IPS-15b (cell line): Measurements from ENCODE around the gene SMAD6.

ENCODE experiments used
- H3K27me3 ChIP-seq: one replicate; pipeline ENCODE4 v1.6.1; 2013; ENCODE audit warnings: low read length; ENCODE audit not compliant: control insufficient read depth, insufficient read depth
- H3K36me3 ChIP-seq: one replicate; pipeline ENCODE4 v1.6.1; 2013; ENCODE audit warnings: low read length; ENCODE audit not compliant: control insufficient read depth, insufficient read depth
- H3K4me1 ChIP-seq: one replicate; pipeline ENCODE4 v1.6.1; 2013; ENCODE audit warnings: mild to moderate bottlenecking, low read length; ENCODE audit not compliant: control insufficient read depth, insufficient read depth
- H3K4me3 ChIP-seq: one replicate; pipeline ENCODE4 v1.5.1; 2013; ENCODE audit warnings: low read depth, low read length
- H3K9ac ChIP-seq: one replicate; pipeline ENCODE4 v1.6.1; 2013; ENCODE audit warnings: low read depth, mild to moderate bottlenecking, low read length
- H3K9me3 ChIP-seq: one replicate; pipeline ENCODE4 v1.6.1; 2013; ENCODE audit warnings: mild to moderate bottlenecking, low read length; ENCODE audit not compliant: control insufficient read depth, insufficient read depth

Gene SMAD6

DNA sequence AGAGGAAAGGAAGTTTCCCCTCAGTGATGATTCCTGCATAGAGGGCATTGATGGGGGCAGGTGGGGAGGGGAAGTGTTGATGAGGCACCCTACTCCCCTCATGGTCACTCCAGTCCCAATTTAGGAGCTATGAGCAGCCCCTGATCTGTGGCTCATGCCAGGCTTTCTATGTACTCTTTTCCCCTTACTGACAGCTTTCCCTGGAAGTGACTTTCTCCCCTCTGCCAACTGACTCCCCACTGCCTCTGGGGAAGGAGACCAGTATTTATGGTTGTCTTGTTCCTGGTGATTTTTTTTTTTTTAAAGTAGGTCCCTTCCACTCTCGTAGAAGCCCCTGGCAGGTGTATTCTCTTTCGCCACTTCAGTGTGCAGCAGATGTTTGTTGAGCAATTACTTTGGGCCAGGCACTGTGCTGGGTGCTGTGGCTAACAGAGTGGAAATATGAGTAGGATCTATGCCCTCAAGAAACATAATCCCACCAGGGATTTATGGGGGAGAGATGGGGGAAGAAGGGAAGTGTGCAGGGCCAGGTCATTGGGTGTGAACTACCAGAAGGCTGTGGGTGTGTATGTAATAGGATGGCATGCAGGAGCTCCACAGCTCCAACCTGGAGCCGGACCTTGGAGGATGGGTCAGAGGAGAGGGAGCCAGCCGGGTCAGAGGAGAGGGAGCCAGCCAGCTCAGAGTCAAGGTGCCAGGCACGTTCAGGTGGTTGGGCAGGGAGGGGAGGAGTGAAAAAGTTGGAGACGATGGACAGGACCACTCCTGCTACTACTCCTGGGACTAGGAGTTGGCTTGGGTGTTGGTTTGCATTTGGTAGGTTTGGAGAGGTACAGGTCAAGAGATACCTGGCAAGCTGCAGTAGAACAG lies 3.5 kb downstream of the SMAD6 start:
- H3K4me1 ChIP-seq = peaks cover 9% of the 10 kb centered on the region
- no peaks in the 10 kb centered on the region for H3K9me3 ChIP-seq
- no peaks in the 10 kb centered on the region for H3K36me3 ChIP-seq
- no peak overlapping the region for H3K9ac ChIP-seq
- peaks cover 19% of the 10 kb centered on the region for H3K27me3 ChIP-seq
- peak overlapping the region; percentile 35 for H3K4me3 ChIP-seq

- Histone ChIP-seq H3K4me1 (peaks cover 9% of the 10 kb centered on the region), H3K9me3 (no peaks in the 10 kb centered on the region), H3K4me3 (no peak overlapping the region), H3K36me3 (no peaks in the 10 kb centered on the region), H3K9ac (no peak overlapping the region), H3K27me3 (peaks cover 18% of the 10 kb centered on the region)
These were observed 4.2 kb downstream of the SMAD6 start for GRCh38 chr15:66706225-66706732.

GRCh38 chr15:66706840-66707239 lies 4.8 kb downstream of the SMAD6 start:
- peaks cover 18% of the 10 kb centered on the region for H3K27me3 ChIP-seq
- H3K9ac ChIP-seq = no peak overlapping the region
- H3K36me3 ChIP-seq = no peaks in the 10 kb centered on the region
- H3K9me3 ChIP-seq = no peaks in the 10 kb centered on the region
- no peak overlapping the region for H3K4me3 ChIP-seq
- peaks cover 9% of the 10 kb centered on the region for H3K4me1 ChIP-seq

- H3K27me3 ChIP-seq = peaks cover 18% of the 10 kb centered on the region
- peaks cover 9% of the 10 kb centered on the region for H3K4me1 ChIP-seq
- H3K36me3 ChIP-seq = no peaks in the 10 kb centered on the region
- H3K9me3 ChIP-seq = no peaks in the 10 kb centered on the region
- no peak overlapping the region for H3K4me3 ChIP-seq
- H3K9ac ChIP-seq = no peak overlapping the region
These were observed 5.5 kb downstream of the SMAD6 start for GRCh38 chr15:66707310-66708082.

DNA sequence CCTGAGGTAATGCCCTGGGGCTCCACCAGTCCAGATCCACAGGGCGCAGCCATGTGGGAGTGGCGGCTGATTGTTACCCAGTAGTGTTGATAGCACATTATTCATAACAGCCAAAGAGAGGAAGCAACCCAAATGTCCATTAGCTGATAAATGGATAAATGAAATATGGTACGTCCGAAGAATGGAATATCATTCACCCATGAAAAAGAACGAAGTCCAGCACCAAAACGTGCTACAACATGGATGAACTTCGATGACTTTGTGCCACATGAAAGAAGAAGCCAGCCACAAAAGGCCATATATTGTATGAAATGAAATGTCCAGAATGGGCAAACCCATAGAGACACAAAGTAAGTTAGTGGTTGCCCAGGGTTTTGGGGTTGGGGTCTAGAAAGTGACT lies 6.4 kb downstream of the SMAD6 start:
- Histone ChIP-seq H3K4me3 (no peak overlapping the region), H3K9ac (no peak overlapping the region), H3K4me1 (peaks cover 9% of the 10 kb centered on the region), H3K9me3 (no peaks in the 10 kb centered on the region), H3K27me3 (peaks cover 18% of the 10 kb centered on the region), H3K36me3 (no peaks in the 10 kb centered on the region)

DNA sequence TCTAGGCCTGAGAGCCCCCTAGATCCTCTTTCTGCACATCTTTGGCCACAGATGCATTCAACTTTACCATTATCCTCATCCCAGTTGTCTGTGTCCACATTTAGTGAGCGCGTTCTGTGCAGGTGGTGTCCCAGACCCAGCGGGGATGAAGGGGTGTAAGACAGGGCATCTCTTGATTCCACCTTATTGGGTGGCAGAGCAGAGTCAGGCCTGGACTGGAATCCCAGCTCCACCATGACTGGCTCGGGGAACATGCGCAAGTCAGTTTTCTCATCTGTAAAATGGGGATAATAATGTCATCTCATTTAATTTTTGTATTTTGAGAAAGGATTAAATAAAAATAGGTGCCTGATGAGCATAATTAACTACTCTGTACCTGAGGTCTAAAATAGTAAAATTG lies 7.8 kb downstream of the SMAD6 start:
- H3K36me3 ChIP-seq = no peaks in the 10 kb centered on the region
- H3K9ac ChIP-seq = no peak overlapping the region
- H3K4me1 ChIP-seq = peaks cover 7% of the 10 kb centered on the region
- H3K27me3 ChIP-seq = peaks cover 7% of the 10 kb centered on the region
- no peak overlapping the region for H3K4me3 ChIP-seq
- H3K9me3 ChIP-seq = no peaks in the 10 kb centered on the region

DNA sequence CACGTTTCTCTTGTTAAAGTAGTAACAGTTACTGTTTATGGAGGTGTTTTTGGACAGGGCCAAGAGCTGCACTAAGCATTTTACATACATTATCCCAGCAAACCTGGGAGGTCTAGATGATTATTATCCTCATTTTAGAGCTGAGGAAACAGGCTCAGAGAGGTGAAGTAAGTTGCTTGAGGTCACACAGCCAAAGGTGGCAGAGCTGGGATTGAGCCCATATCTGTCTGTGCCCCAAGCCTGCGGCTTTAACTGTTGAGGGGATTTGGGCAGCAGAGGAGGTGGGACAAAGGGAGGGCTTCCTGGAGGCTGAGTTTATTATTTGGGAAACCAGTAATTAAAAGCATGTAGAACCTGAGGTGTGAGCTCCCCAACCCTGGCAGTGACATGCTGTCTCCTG lies 9.2 kb downstream of the SMAD6 start:
- no peaks in the 10 kb centered on the region for H3K36me3 ChIP-seq
- no peak overlapping the region for H3K4me3 ChIP-seq
- H3K9ac ChIP-seq = no peak overlapping the region
- no peaks in the 10 kb centered on the region for H3K9me3 ChIP-seq
- H3K27me3 ChIP-seq = no peaks in the 10 kb centered on the region
- H3K4me1 ChIP-seq = peaks cover 16% of the 10 kb centered on the region

DNA sequence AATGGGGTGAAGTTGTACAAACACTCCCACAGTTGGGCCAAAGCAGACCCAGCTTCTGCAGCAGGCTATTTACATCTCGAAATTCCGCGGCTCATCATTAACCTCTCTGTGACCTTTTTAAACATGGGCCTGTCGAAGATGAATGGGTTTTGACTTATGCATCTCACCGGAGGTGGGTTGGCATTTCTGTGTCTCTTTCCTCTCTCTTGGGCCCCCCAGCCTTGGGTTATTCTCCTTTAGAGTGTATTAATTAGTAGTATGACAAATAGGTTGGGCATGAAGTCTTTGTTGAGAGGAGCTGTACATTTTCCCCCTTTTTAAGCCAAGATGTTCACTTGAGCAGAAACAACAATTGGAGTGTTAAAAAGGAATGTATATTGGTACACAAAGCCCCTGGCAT lies 9.8 kb downstream of the SMAD6 start:
- no peaks in the 10 kb centered on the region for H3K36me3 ChIP-seq
- no peak overlapping the region for H3K4me3 ChIP-seq
- no peak overlapping the region for H3K9ac ChIP-seq
- no peaks in the 10 kb centered on the region for H3K9me3 ChIP-seq
- H3K27me3 ChIP-seq = no peaks in the 10 kb centered on the region
- H3K4me1 ChIP-seq = peaks cover 15% of the 10 kb centered on the region

DNA sequence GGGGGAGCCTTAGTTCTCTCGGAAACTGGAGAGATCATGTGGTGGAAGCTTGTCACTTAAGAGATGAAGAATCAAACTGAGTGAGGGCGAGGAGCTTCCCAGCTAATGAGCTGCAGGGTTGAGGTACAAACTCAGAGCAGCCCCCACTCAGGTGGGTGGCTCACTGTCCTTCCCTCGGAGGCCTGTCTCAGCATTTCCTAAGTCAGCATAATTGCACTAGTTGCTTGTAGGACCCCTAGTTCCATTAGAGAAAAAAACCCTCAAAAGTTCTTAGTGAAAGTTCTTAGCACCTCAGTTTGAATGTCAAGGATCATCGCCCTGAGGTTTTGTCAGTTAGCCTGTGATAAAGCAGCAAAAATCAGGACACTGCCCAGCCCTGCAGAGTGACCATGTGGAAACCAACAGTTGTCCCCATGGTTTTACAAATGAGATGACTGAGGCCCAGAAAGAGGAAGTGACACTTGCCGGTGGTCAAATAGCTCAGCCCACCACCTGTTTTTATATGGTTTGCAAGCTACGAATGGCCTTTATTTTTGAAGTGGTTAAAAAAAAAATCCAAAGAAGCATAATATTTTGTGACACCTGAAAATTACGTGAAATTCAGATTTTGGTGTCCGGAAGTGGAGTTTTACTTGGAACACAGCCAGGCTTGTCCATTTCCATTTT lies 11.9 kb downstream of the SMAD6 start:
- no peaks in the 10 kb centered on the region for H3K9me3 ChIP-seq
- H3K9ac ChIP-seq = no peak overlapping the region
- no peaks in the 10 kb centered on the region for H3K27me3 ChIP-seq
- H3K4me1 ChIP-seq = peaks cover 9% of the 10 kb centered on the region
- H3K4me3 ChIP-seq = no peak overlapping the region
- H3K36me3 ChIP-seq = peaks cover 5% of the 10 kb centered on the region

DNA sequence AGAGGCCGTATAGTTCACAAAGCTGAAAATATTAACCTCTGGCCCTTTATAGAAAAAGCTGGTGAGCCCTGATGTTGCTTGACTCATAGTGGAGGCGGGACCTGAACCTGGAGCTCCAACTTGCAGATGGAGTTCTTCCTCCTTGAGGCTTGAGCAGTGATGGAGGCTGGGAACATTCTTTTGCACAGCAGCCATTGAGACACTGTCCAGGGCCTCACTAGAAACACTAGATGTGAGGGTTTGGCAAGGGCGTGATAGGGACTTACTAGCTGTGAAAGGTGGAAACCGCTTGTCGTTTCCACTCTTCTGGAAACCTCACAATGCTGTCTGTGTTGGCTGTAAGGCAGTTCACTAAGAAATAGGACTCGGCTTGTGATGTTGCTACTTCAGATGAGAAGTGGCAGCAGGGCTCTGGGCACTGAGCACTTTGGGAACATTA lies 12.5 kb downstream of the SMAD6 start:
- no peak overlapping the region for H3K4me3 ChIP-seq
- H3K4me1 ChIP-seq = peaks cover 9% of the 10 kb centered on the region
- no peaks in the 10 kb centered on the region for H3K9me3 ChIP-seq
- H3K36me3 ChIP-seq = peaks cover 5% of the 10 kb centered on the region
- no peaks in the 10 kb centered on the region for H3K27me3 ChIP-seq
- H3K9ac ChIP-seq = no peak overlapping the region

DNA sequence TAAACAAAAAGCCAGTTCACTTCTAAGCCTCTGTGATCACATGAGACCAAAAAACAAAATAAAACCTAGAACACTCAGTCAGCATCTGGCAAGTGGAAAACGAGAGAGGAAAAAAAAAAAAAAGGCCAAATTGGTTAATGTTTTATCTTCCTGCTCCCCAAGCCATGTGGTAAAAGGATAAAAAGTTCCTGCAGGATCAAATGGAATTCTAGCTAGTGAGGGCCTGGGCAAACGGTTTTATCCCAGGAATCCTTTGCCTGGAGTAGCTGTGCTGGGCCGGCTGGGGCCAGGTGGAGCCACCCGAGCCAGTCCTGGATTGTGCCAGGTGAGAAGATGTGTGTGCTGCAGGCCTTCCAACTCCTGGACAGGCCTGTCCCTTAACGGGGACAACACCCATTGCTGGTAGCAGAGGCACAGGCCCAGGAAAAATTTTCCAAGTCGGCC lies 13.2 kb downstream of the SMAD6 start:
- Histone ChIP-seq H3K4me3 (no peak overlapping the region), H3K36me3 (peaks cover 5% of the 10 kb centered on the region), H3K4me1 (peaks cover 9% of the 10 kb centered on the region), H3K27me3 (no peaks in the 10 kb centered on the region), H3K9me3 (no peaks in the 10 kb centered on the region), H3K9ac (no peak overlapping the region)
